Measurements from ENCODE around the gene UNC45A.

Gene UNC45A

GRCh38 chr15:90959894-90960293 is 24.8 kb downstream of the UNC45A start:
- no peaks in the 10 kb centered on the region for H3K4me1 ChIP-seq (ENCODE audit: low read depth, poor library complexity, severe bottlenecking)
- no peak for TF ChIP-seq CTCF (conservative IDR thresholded peaks at IDR 0.05; ENCODE audit: low read depth, low read length)
- no peak overlapping the region for H3K4me3 ChIP-seq (IDR thresholded peaks at IDR 0.05; ENCODE audit: insufficient read depth, low read depth, low read length)
- no peaks in the 10 kb centered on the region; the same call in 1 of the 2 replicates for H3K36me3 ChIP-seq (ENCODE audit: insufficient read depth)
- peaks cover 15% of the 10 kb centered on the region; the same call in 1 of the 2 replicates for H3K79me2 ChIP-seq (ENCODE audit: insufficient read depth, low read depth)
- no peak overlapping the region for H3K9ac ChIP-seq
- no peaks in the 10 kb centered on the region for H4K20me1 ChIP-seq (ENCODE audit: insufficient read depth)
- no peak overlapping the region for H3K4me2 ChIP-seq
- H3K27ac ChIP-seq, result no peak overlapping the region
- no peak overlapping the region for H2AFZ ChIP-seq (ENCODE audit: low read depth)
- no peaks in the 10 kb centered on the region for H3K27me3 ChIP-seq (ENCODE audit: insufficient read depth, low read depth)

- no peaks in the 10 kb centered on the region; the same call in 1 of the 2 replicates for H3K36me3 ChIP-seq (ENCODE audit: insufficient read depth)
- H3K79me2 ChIP-seq (ENCODE audit: insufficient read depth, low read depth), result peaks cover 15% of the 10 kb centered on the region; the same call in 1 of the 2 replicates
- no peak overlapping the region for H2AFZ ChIP-seq (ENCODE audit: low read depth)
- no peaks in the 10 kb centered on the region for H3K27me3 ChIP-seq (ENCODE audit: insufficient read depth, low read depth)
- no peak overlapping the region for H3K4me2 ChIP-seq
- no peak for TF ChIP-seq CTCF (conservative IDR thresholded peaks at IDR 0.05; ENCODE audit: low read depth, low read length)
- no peak overlapping the region for H3K27ac ChIP-seq
- H3K4me3 ChIP-seq (IDR thresholded peaks at IDR 0.05; ENCODE audit: insufficient read depth, low read depth, low read length), result no peak overlapping the region
- H3K9ac ChIP-seq, result no peak overlapping the region
- H4K20me1 ChIP-seq (ENCODE audit: insufficient read depth), result no peaks in the 10 kb centered on the region
- no peaks in the 10 kb centered on the region for H3K4me1 ChIP-seq (ENCODE audit: low read depth, poor library complexity, severe bottlenecking)
These were observed 25.4 kb downstream of the UNC45A start for GRCh38 chr15:90960298-90961091.

- Histone ChIP-seq H3K36me3 (ENCODE audit: insufficient read depth) (no peaks in the 10 kb centered on the region; the same call in 1 of the 2 replicates), H3K9ac (no peak overlapping the region), H2AFZ (ENCODE audit: low read depth) (no peak overlapping the region), H3K27ac (no peak overlapping the region), H3K4me1 (ENCODE audit: low read depth, poor library complexity, severe bottlenecking) (no peaks in the 10 kb centered on the region), H3K4me2 (no peak overlapping the region), H3K27me3 (ENCODE audit: insufficient read depth, low read depth) (no peaks in the 10 kb centered on the region), H3K4me3 (IDR thresholded peaks at IDR 0.05; ENCODE audit: insufficient read depth, low read depth, low read length) (no peak overlapping the region), H3K79me2 (ENCODE audit: insufficient read depth, low read depth) (peaks cover 4% of the 10 kb centered on the region; the same call in 1 of the 2 replicates), H4K20me1 (ENCODE audit: insufficient read depth) (no peaks in the 10 kb centered on the region)
- no peak for TF ChIP-seq CTCF (conservative IDR thresholded peaks at IDR 0.05; ENCODE audit: low read depth, low read length)
These were observed 26.9 kb downstream of the UNC45A start for GRCh38 chr15:90962021-90962420.

- H3K27ac ChIP-seq, result no peak overlapping the region; the same call in 1 of the 2 replicates
- H2AFZ ChIP-seq (ENCODE audit: low read depth), result no peak overlapping the region
- no peaks in the 10 kb centered on the region; the same call in 1 of the 2 replicates for H3K79me2 ChIP-seq (ENCODE audit: insufficient read depth, low read depth)
- no peaks in the 10 kb centered on the region for H4K20me1 ChIP-seq (ENCODE audit: insufficient read depth)
- no peaks in the 10 kb centered on the region; the same call in 1 of the 2 replicates for H3K36me3 ChIP-seq (ENCODE audit: insufficient read depth)
- no peaks in the 10 kb centered on the region for H3K4me1 ChIP-seq (ENCODE audit: low read depth, poor library complexity, severe bottlenecking)
- H3K4me3 ChIP-seq (IDR thresholded peaks at IDR 0.05; ENCODE audit: insufficient read depth, low read depth, low read length), result no peak overlapping the region
- no peak overlapping the region for H3K9ac ChIP-seq
- no peak overlapping the region for H3K4me2 ChIP-seq
- TF ChIP-seq CTCF (conservative IDR thresholded peaks at IDR 0.05; ENCODE audit: low read depth, low read length), result no peak
- H3K27me3 ChIP-seq (ENCODE audit: insufficient read depth, low read depth), result no peaks in the 10 kb centered on the region
These were observed 31.2 kb downstream of the UNC45A start for GRCh38 chr15:90966262-90966661.
